ENCODE data around the gene GGTLC2. TPM values are rescaled to one million over a fixed set of nuclear protein-coding genes. Genes with fewer than 3 reads are reported as not detected.

The GGTLC2 gene
- total RNA-seq, 2 experiments from 2014 or later, result not detected

DNA sequence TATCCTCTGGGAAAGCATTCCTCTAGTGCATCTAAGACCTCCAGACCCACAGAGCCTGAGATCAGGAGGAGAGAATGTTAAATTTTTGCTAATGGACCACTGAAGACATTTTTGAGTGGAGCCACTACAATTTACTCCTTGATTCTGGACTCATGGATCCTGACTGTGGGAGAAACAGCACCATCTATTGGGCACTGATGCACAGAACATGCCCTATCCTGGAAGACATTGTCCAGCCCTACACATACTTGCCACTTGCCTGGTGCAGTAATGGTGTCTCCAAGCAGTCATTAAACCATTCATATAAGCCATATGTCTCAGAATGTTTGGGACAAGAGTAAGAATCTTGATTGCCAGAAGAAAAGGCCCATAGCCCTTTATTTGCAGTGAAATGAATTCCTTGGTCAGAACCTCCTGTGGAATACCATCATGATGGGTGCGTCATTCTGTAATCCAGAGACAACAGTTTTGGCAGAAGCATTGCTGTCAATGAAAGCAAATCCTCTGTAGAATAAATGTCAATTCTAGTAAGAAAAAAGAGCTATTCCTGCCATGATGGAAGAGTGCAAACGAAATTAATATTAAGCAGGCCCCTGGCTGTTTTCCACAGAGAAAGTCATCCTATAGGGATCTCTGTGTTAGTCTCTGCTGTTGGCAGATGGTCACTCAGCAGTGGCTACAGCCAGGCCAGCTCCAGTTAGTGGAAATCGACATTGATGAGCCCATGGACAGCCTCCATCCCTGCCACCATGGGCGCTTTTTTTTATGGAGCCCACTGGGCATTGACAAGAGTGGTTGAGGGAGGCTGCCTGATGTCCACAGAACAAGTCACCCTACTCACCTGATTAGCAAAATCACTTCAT is 43.5 kb downstream of the GGTLC2 start:
- H3K27me3 Mint-ChIP-seq, result no peaks in the 10 kb centered on the region
- POLR2A ChIA-PET, result no interaction called here
- DNase-seq, result peak; percentile 46
- CTCF ChIA-PET, result interaction anchor here (1.1 kb wide), 1 partner anchor 99 kb away, joined by 3 read pairs; no protein-coding TSS in a partner anchor
- intact Hi-C loops (cut with micrococcal nuclease), result no loop called here
- peak; percentile 60 for ATAC-seq
- H3K36me3 Mint-ChIP-seq (ENCODE audit: low read depth), result no peaks in the 10 kb centered on the region
- no peak overlapping the region for H3K4me3 Mint-ChIP-seq
- no peaks in the 10 kb centered on the region for H3K4me1 Mint-ChIP-seq (ENCODE audit: low read depth)
- no peak overlapping the region for H3K27ac Mint-ChIP-seq
- H3K9me3 Mint-ChIP-seq, result no peaks in the 10 kb centered on the region
- TF ChIP-seq, protein P1, sequence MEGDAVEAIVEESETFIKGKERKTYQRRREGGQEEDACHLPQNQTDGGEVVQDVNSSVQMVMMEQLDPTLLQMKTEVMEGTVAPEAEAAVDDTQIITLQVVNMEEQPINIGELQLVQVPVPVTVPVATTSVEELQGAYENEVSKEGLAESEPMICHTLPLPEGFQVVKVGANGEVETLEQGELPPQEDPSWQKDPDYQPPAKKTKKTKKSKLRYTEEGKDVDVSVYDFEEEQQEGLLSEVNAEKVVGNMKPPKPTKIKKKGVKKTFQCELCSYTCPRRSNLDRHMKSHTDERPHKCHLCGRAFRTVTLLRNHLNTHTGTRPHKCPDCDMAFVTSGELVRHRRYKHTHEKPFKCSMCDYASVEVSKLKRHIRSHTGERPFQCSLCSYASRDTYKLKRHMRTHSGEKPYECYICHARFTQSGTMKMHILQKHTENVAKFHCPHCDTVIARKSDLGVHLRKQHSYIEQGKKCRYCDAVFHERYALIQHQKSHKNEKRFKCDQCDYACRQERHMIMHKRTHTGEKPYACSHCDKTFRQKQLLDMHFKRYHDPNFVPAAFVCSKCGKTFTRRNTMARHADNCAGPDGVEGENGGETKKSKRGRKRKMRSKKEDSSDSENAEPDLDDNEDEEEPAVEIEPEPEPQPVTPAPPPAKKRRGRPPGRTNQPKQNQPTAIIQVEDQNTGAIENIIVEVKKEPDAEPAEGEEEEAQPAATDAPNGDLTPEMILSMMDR (IDR thresholded peaks at IDR 0.05), result peak; percentile 59

DNA sequence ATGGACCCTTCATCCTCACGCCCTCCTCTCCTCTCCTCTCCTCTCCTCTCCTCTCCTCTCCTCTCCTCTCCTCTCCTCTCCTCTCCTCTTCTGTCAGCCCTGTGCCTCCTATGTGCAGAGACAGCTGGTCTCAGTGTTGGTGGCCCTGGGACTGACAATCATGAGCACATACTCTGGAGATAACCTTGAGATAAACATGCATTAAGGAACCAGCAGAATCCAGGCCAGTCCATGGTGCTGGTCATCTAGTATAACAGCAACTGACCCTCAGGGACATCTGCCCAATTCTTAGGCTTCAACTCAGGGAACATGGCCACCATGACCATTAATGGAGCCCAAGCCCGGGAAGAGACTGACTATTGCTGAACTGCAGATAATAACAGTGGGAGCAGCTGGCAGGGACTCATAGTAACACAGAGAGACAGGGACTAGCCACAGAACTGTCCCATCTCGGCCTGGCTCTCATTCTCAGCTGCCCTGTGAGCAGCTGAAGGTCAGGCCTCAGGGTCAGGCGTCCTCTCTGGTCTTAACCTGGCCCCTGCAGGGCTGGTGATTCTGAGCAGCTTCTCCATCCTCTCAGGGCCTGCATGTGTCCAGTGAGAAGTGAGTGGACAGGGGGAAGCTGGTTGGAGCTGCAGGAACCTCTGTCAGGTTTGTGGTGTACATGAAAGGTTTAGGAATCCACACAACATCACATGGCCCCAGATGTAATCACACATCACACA is 45.4 kb downstream of the GGTLC2 start:
- Mint-ChIP-seq H3K27ac (no peak overlapping the region), H3K36me3 (ENCODE audit: low read depth) (no peaks in the 10 kb centered on the region), H3K27me3 (no peaks in the 10 kb centered on the region), H3K4me1 (ENCODE audit: low read depth) (no peaks in the 10 kb centered on the region), H3K9me3 (no peaks in the 10 kb centered on the region), H3K4me3 (no peak overlapping the region)
- CTCF ChIA-PET, result interaction anchor here (1.3 to 2.5 kb wide), 4 partner anchors 12 to 103 kb away, joined by 3 to 10 read pairs (median 6); no protein-coding TSS in a partner anchor
- DNase-seq (no peak), ATAC-seq (no peak)
- intact Hi-C loops (cut with micrococcal nuclease), result no loop called here
- POLR2A ChIA-PET, result no interaction called here
- TF ChIP-seq, protein P1 (IDR thresholded peaks at IDR 0.05), result no peak

DNA sequence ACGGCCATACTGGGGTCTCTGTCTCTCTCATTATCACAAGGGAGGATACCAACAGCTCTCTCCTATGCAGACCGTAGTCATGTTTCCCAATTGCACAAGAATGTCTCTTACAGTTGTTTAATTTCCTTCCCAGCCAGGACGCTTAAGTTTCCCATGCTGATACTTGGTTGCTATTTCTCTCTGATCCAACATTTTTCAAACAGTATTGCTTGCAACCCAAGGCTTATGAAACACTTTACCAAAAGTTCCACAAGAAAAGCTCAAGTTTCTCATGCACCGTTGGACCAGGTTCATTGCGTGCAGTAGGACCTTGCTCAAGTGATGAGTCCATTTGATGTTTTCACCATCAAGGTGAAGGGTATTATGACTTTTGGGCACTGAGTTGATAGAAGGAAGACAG is 46.6 kb downstream of the GGTLC2 start:
- H3K4me1 Mint-ChIP-seq (ENCODE audit: low read depth), result no peaks in the 10 kb centered on the region
- no peaks in the 10 kb centered on the region for H3K9me3 Mint-ChIP-seq
- H3K27ac Mint-ChIP-seq, result no peak overlapping the region
- DNase-seq (no peak), ATAC-seq (no peak)
- TF ChIP-seq, protein P1 (IDR thresholded peaks at IDR 0.05), result no peak
- ChIA-PET POLR2A (no interaction called here), CTCF (interaction anchor here (0.6 to 2.5 kb wide), 4 partner anchors 19 to 318 kb away, joined by 3 to 10 read pairs (median 4); no protein-coding TSS in a partner anchor)
- H3K27me3 Mint-ChIP-seq, result no peaks in the 10 kb centered on the region
- intact Hi-C loops (cut with micrococcal nuclease), result no loop called here
- H3K36me3 Mint-ChIP-seq (ENCODE audit: low read depth), result no peaks in the 10 kb centered on the region
- H3K4me3 Mint-ChIP-seq, result no peak overlapping the region

DNA sequence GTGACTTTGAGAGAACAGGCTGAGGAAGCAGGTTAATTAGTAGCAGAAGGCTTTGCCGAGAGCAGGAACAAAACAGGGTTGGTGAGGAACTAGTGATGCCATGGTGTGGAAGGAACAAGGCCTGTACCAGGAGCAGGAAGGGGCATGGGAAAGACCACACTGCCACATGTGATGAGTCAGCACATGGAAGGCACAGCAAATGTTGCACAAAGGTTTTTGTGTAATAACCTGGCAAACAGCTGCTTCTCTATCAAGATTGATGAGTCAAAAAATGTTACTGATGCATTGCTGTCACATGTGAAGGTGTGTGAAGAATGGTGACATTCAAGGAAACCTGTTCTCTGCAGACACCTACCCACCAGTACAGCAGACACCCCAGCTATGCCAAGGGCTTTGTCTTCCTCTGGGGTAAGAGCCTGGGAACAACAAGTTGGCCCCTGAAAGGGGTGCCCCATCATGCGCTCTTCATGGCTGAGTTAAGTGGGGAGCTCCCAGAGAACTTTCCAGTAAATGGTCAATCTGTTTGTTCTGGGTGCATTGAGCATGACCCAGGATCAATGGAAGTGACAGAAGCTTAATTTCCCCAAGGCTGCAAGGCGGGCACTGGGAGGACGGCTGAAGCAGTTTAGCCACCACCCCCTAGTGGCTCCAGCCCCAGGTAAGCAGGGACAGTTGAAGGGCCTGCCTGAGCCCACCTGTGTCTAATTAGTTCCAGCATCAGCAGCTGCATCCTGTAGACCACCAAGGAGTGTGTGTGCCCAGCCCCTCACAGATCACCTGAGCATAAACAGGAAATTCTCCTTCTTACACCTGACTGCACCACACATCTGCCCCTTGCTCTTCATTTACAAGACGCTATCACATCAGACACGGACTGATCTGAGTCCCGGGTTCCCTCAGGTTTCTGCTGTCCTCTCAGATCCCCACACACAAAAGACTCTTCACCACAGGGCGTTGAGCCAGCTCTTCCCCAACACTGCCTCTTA is 47.6 kb downstream of the GGTLC2 start:
- Mint-ChIP-seq H3K9me3 (no peaks in the 10 kb centered on the region), H3K27me3 (no peaks in the 10 kb centered on the region), H3K36me3 (ENCODE audit: low read depth) (no peaks in the 10 kb centered on the region), H3K4me3 (no peak overlapping the region), H3K4me1 (ENCODE audit: low read depth) (no peaks in the 10 kb centered on the region), H3K27ac (no peak overlapping the region)
- CTCF ChIA-PET, result interaction anchor here (0.6 to 2.2 kb wide), 7 partner anchors 10 to 317 kb away, joined by 3 to 10 read pairs (median 3); no protein-coding TSS in a partner anchor
- ATAC-seq (no peak), DNase-seq (no peak)
- intact Hi-C loops (cut with micrococcal nuclease), result no loop called here
- TF ChIP-seq, protein P1 (IDR thresholded peaks at IDR 0.05), result no peak
- POLR2A ChIA-PET, result interaction anchor here (0.6 kb wide), 1 partner anchor 105 kb away, joined by 3 read pairs; no protein-coding TSS in a partner anchor

Data from activated CD8-positive, alpha-beta T cell treated with anti-CD3 and anti-CD28 coated beads for 36 hours (primary cell).